HCT116 (cell line): ENCODE measurements around the gene OGDHL. TPM values are rescaled to one million over a fixed set of nuclear protein-coding genes. Genes with fewer than 3 reads are reported as not detected.

ENCODE experiments used
- ATAC-seq: fragments of 200-7000 bp; cut with Tn5 transposase; 2 replicates; pipeline ENCODE4 v1.9.1; 2020; ENCODE audit warnings: mild to moderate bottlenecking, moderate library complexity
- BruUV-seq: library from RNA; stranded (reverse); fragments of 400-500 nt; replicated peaks from 2 replicates; lab custom pipeline; 2021; lab: Mats Ljungman, UMichigan
- CTCF ChIA-PET: fragments of 300-600 bp; sonication (Branson Sonifier 250); formaldehyde crosslinking; loops from one replicate; lab custom pipeline; 2021; ENCODE audit warnings: antibody characterized with exemption; lab: Charles Lee
- POLR2A ChIA-PET: fragments of 300-600, 350-600 bp; sonication (Branson Sonifier 250); formaldehyde crosslinking; loops from one replicate; lab custom pipeline; 2021; ENCODE audit warnings: antibody characterized with exemption; lab: Charles Lee
- RAD21 ChIA-PET, 2 experiments: fragments of 300-600 bp; sonication (Branson Sonifier 250); formaldehyde crosslinking; loops; one replicate each; lab custom pipeline; 2023; ENCODE audit warnings: low total read pairs in 2 of 2; ENCODE audit not compliant: uncharacterized antibody in 2 of 2, unreplicated experiment in 2 of 2, low non-redundant PET in 1 of 2; lab: Charles Lee
- DNase-seq: peaks from one replicate; pipeline ENCODE4 v3.0.0-alpha.2; 2010; ENCODE audit warnings: low read depth, low spot score
- H2AFZ ChIP-seq: fragments of 200-600 bp; shearing (Covaris generic), sonication (generic); 2 replicates; pipeline ENCODE4 v1.6.1; 2017; ENCODE audit warnings: low read depth, mixed run types, mixed read lengths, antibody characterized with exemption, low read length; ENCODE audit not compliant: poor library complexity, severe bottlenecking
- H3K27ac ChIP-seq: 2 replicates; pipeline ENCODE4 v1.5.1; 2012; ENCODE audit warnings: low read depth, low read length
- H3K27me3 ChIP-seq: fragments of 200-600 bp; sonication (generic); 2 replicates; pipeline ENCODE4 v1.6.1; 2016; ENCODE audit warnings: mixed run types, low read length, mixed read lengths; ENCODE audit not compliant: insufficient read depth
- H3K36me3 ChIP-seq, 2 experiments: fragments of 200-500 bp in 1 of 2; fragments of 200-600 bp in 1 of 2; sonication (Bioruptor generic) in 1 of 2; sonication (generic) in 1 of 2; 2 replicates each; pipeline versions ENCODE4 v1.5.1 to v1.6.1; 2014 to 2016; ENCODE audit warnings: low read length in 2 of 2, inconsistent platforms in 1 of 2, mixed read lengths in 1 of 2, mixed run types in 1 of 2; ENCODE audit not compliant: insufficient read depth in 2 of 2, control insufficient read depth in 1 of 2
- H3K4me1 ChIP-seq, 2 experiments: fragments of 200-600 bp in 1 of 2; sonication (generic) in 1 of 2; 2 replicates each; pipeline versions ENCODE4 v1.5.1 to v1.6.1; 2012 to 2017; ENCODE audit warnings: low read length in 2 of 2, inconsistent platforms in 1 of 2, mild to moderate bottlenecking in 1 of 2, mixed read lengths in 1 of 2, mixed run types in 1 of 2, moderate library complexity in 1 of 2; ENCODE audit not compliant: insufficient read depth in 2 of 2, control insufficient read depth in 1 of 2
- H3K4me2 ChIP-seq: fragments of 200-600 bp; sonication (generic); 2 replicates; pipeline ENCODE4 v1.6.1; 2017; ENCODE audit warnings: mixed run types, low read length, mixed read lengths
- H3K4me3 ChIP-seq, 2 experiments: fragments of 200-600 bp in 1 of 2; sonication (generic) in 1 of 2; replicated peaks in 1 of 2; 2 replicates each; pipeline ENCODE4 v1.5.1; 2011 to 2016; ENCODE audit warnings: low read length in 2 of 2, control low read depth in 1 of 2, low read depth in 1 of 2, mild to moderate bottlenecking in 1 of 2, mixed read lengths in 1 of 2, mixed run types in 1 of 2
- H3K79me2 ChIP-seq: fragments of 200-600 bp; sonication (generic); 2 replicates; pipeline ENCODE4 v1.6.1; 2017; ENCODE audit warnings: mild to moderate bottlenecking, mixed run types, low read length, moderate library complexity, mixed read lengths; ENCODE audit not compliant: insufficient read depth
- H3K9ac ChIP-seq: fragments of 200-600 bp; sonication (generic); 2 replicates; pipeline ENCODE4 v1.6.1; 2016; ENCODE audit warnings: low read length, mixed read lengths
- H3K9me2 ChIP-seq: fragments of 200-600 bp; sonication (generic), shearing (Covaris generic); 2 replicates; pipeline ENCODE4 v1.6.1; 2017; ENCODE audit warnings: mixed run types, mild to moderate bottlenecking, moderate library complexity; ENCODE audit not compliant: insufficient read depth
- H3K9me3 ChIP-seq, 2 experiments: fragments of 200-500 bp in 1 of 2; fragments of 200-600 bp in 1 of 2; sonication (Bioruptor generic) in 1 of 2; sonication (generic) in 1 of 2; 2 replicates each; pipeline ENCODE4 v1.6.1; 2014 to 2017; ENCODE audit warnings: low read length in 2 of 2, mixed read lengths in 2 of 2, inconsistent platforms in 1 of 2, low read depth in 1 of 2, mild to moderate bottlenecking in 1 of 2, mixed run types in 1 of 2, moderate library complexity in 1 of 2; ENCODE audit not compliant: control insufficient read depth in 1 of 2, insufficient read depth in 1 of 2
- H4K20me1 ChIP-seq: fragments of 200-600 bp; sonication (generic), shearing (Covaris generic); 2 replicates; pipeline ENCODE4 v1.6.1; 2017; ENCODE audit warnings: mixed run types, mild to moderate bottlenecking, moderate library complexity; ENCODE audit not compliant: insufficient read depth
- CBX3 ChIP-seq: IDR thresholded peaks from 2 replicates; pipeline ENCODE4 v1.6.1; 2012; ENCODE audit warnings: low read depth
- CEBPB ChIP-seq: IDR thresholded peaks from 2 replicates; pipeline ENCODE4 v1.6.1; 2012; ENCODE audit warnings: low read depth
- EGR1 ChIP-seq: IDR thresholded peaks from 2 replicates; pipeline ENCODE4 v1.6.1; 2012; ENCODE audit warnings: low read depth
- ELF1 ChIP-seq: IDR thresholded peaks from 2 replicates; pipeline ENCODE4 v1.6.1; 2012; ENCODE audit warnings: low read depth, borderline replicate concordance
- EZH2 ChIP-seq: fragments of 200-600 bp; sonication (generic); IDR thresholded peaks from 2 replicates; pipeline ENCODE4 v1.6.1; 2017; ENCODE audit warnings: antibody characterized with exemption, mixed run types
- EZH2phosphoT487 ChIP-seq: fragments of 200-600 bp; IDR thresholded peaks from 2 replicates; pipeline ENCODE4 v1.6.1; 2018; ENCODE audit warnings: antibody characterized with exemption, borderline replicate concordance
- JUND ChIP-seq: IDR thresholded peaks from 2 replicates; pipeline ENCODE4 v1.6.1; 2012
- POLR2AphosphoS5 ChIP-seq: IDR thresholded peaks from 2 replicates; pipeline ENCODE4 v1.6.1; 2011; ENCODE audit warnings: mild to moderate bottlenecking, low read depth, low read length, moderate library complexity
- RAD21 ChIP-seq: IDR thresholded peaks from 2 replicates; pipeline ENCODE4 v1.6.1; 2012; ENCODE audit warnings: low read depth, mild to moderate bottlenecking
- SP1 ChIP-seq: IDR thresholded peaks from 2 replicates; pipeline ENCODE4 v1.6.1; 2012; ENCODE audit warnings: low read depth
- SRF ChIP-seq: IDR thresholded peaks from 2 replicates; pipeline ENCODE4 v1.6.1; 2012; ENCODE audit warnings: low read depth
- TCF7L2 ChIP-seq: IDR thresholded peaks from 2 replicates; pipeline ENCODE4 v1.7.0; 2011; ENCODE audit warnings: borderline replicate concordance, inconsistent platforms; ENCODE audit not compliant: insufficient read depth, insufficient read length; ENCODE audit errors: extremely low read depth
- YY1 ChIP-seq: IDR thresholded peaks from 2 replicates; pipeline ENCODE4 v1.6.1; 2011; ENCODE audit warnings: low read length, low read depth, moderate library complexity, mild to moderate bottlenecking; ENCODE audit not compliant: insufficient replicate concordance; ENCODE audit errors: extremely low read depth
- ZFX ChIP-seq: fragments of 450-650 bp; IDR thresholded peaks from 2 replicates; pipeline ENCODE4 v1.6.1; 2017
- ZNF274 ChIP-seq: fragments of 200-500 bp; sonication (Bioruptor generic); IDR thresholded peaks from 2 replicates; pipeline ENCODE4 v1.6.1; 2014; ENCODE audit warnings: mild to moderate bottlenecking, low read depth, low read length, inconsistent platforms
- intact Hi-C: fragments of 100-400 bp; cut with micrococcal nuclease; formaldehyde crosslinking; loops from 2 replicates; pipeline ENCODE4 v1.10.0; 2022
- total RNA-seq: library from RNA; stranded (reverse); gene quantifications from one replicate; pipeline ENCODE4 v1.2.1, GENCODE V29; 2021; ENCODE audit not compliant: unreplicated experiment
- TF ChIP-seq, protein P1 (sequence below): IDR thresholded peaks from 2 replicates; pipeline ENCODE4 v1.6.1; 2011; ENCODE audit warnings: mild to moderate bottlenecking, low read length, moderate library complexity; ENCODE audit not compliant: insufficient replicate concordance; ENCODE audit errors: extremely low read depth
- TF ChIP-seq, protein P2 (sequence below): IDR thresholded peaks from 2 replicates; pipeline ENCODE4 v1.6.1; 2012; ENCODE audit warnings: low read depth
- TF ChIP-seq, protein P3 (sequence below): IDR thresholded peaks from 2 replicates; pipeline ENCODE4 v1.6.1; 2012

OGDHL gene
- total RNA-seq, 1 experiment from 2014 or later = 16.3 TPM

- TF ChIP-seq, protein P1, sequence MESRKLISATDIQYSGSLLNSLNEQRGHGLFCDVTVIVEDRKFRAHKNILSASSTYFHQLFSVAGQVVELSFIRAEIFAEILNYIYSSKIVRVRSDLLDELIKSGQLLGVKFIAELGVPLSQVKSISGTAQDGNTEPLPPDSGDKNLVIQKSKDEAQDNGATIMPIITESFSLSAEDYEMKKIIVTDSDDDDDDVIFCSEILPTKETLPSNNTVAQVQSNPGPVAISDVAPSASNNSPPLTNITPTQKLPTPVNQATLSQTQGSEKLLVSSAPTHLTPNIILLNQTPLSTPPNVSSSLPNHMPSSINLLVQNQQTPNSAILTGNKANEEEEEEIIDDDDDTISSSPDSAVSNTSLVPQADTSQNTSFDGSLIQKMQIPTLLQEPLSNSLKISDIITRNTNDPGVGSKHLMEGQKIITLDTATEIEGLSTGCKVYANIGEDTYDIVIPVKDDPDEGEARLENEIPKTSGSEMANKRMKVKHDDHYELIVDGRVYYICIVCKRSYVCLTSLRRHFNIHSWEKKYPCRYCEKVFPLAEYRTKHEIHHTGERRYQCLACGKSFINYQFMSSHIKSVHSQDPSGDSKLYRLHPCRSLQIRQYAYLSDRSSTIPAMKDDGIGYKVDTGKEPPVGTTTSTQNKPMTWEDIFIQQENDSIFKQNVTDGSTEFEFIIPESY = no peak
- TF ChIP-seq EZH2phosphoT487 (no peak), EZH2 (no peak), SRF (no peak), CEBPB (no peak)
- TF ChIP-seq, protein P2, sequence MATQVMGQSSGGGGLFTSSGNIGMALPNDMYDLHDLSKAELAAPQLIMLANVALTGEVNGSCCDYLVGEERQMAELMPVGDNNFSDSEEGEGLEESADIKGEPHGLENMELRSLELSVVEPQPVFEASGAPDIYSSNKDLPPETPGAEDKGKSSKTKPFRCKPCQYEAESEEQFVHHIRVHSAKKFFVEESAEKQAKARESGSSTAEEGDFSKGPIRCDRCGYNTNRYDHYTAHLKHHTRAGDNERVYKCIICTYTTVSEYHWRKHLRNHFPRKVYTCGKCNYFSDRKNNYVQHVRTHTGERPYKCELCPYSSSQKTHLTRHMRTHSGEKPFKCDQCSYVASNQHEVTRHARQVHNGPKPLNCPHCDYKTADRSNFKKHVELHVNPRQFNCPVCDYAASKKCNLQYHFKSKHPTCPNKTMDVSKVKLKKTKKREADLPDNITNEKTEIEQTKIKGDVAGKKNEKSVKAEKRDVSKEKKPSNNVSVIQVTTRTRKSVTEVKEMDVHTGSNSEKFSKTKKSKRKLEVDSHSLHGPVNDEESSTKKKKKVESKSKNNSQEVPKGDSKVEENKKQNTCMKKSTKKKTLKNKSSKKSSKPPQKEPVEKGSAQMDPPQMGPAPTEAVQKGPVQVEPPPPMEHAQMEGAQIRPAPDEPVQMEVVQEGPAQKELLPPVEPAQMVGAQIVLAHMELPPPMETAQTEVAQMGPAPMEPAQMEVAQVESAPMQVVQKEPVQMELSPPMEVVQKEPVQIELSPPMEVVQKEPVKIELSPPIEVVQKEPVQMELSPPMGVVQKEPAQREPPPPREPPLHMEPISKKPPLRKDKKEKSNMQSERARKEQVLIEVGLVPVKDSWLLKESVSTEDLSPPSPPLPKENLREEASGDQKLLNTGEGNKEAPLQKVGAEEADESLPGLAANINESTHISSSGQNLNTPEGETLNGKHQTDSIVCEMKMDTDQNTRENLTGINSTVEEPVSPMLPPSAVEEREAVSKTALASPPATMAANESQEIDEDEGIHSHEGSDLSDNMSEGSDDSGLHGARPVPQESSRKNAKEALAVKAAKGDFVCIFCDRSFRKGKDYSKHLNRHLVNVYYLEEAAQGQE = no peak
Observed at GRCh38 chr10:49694466-49694865, 67.7 kb downstream of the OGDHL start (continued).

- peaks cover 36% of the 10 kb centered on the region; the same call in 1 of the 2 replicates for H3K27me3 ChIP-seq
- RAD21 ChIA-PET = no interaction called here
- no peak overlapping the region for H3K4me2 ChIP-seq
Observed at GRCh38 chr10:49691588-49691987, 70.5 kb downstream of the OGDHL start.

More at GRCh38 chr10:49691588-49691987, 70.5 kb downstream of the OGDHL start:
- ATAC-seq = no peak
- intact Hi-C loops = no loop called here
- CTCF ChIA-PET = no interaction called here
- DNase-seq = no peak
- BruUV-seq = no TSS peak
- no peaks in the 10 kb centered on the region for H3K79me2 ChIP-seq
- no peaks in the 10 kb centered on the region for H3K36me3 ChIP-seq
- no peak overlapping the region for H2AFZ ChIP-seq
- no peak overlapping the region for H3K27ac ChIP-seq
- H3K9me2 ChIP-seq = no peaks in the 10 kb centered on the region
- H3K9me3 ChIP-seq = no peaks in the 10 kb centered on the region
- POLR2A ChIA-PET = no interaction called here
- H4K20me1 ChIP-seq = no peaks in the 10 kb centered on the region
- H3K4me3 ChIP-seq = no peak overlapping the region
- no peak for TF ChIP-seq CEBPB
- no peak for TF ChIP-seq JUND
- TF ChIP-seq SRF = no peak
- no peak for TF ChIP-seq TCF7L2
- TF ChIP-seq ZFX = no peak
- TF ChIP-seq ELF1 = no peak
- TF ChIP-seq RAD21 = no peak
- no peak for TF ChIP-seq SP1
- TF ChIP-seq YY1 = no peak
- no peak for TF ChIP-seq CBX3
- TF ChIP-seq EZH2phosphoT487 = no peak
- TF ChIP-seq EGR1 = no peak
- TF ChIP-seq, protein P1 = no peak
- TF ChIP-seq ZNF274 = no peak
- no peak for TF ChIP-seq POLR2AphosphoS5
- TF ChIP-seq, protein P3, sequence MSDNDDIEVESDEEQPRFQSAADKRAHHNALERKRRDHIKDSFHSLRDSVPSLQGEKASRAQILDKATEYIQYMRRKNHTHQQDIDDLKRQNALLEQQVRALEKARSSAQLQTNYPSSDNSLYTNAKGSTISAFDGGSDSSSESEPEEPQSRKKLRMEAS = no peak
- H3K4me1 ChIP-seq = no peaks in the 10 kb centered on the region
- H3K9ac ChIP-seq = no peak overlapping the region
